ENCODE measurements around the gene SLC22A1.
A peak's percentile ranks its signal among the peaks of the same experiment; 100 is the strongest.

SLC22A1 gene

GRCh38 chr6:160192840-160193239, 71.2 kb downstream of the SLC22A1 start:
- TF ChIP-seq CTCF (IDR thresholded peaks at IDR 0.05; ENCODE audit: low read length, missing control alignments) = no peak
- DNase-seq (ENCODE audit: low read depth) = no peak
- no peak overlapping the region for H3K4me3 ChIP-seq (replicated peaks; ENCODE audit: low read depth, low read length)

DNA sequence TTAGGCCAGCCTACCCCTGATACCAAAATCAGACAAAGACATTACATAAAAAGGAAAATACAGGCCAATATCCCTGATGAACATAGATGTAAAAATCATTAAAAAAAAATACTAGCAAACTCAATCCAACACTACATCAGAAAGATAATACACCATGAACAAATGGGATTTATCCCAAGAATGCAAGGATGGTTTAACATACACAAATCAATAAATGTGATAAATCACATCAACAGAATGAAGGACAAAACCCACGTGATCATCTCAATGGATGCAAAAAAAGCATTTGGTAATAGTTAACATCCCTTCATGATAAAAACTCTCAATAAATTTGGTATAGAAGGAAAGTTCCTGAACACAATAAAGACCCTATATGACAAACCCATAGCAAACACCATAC, 73.2 kb downstream of the SLC22A1 start:
- TF ChIP-seq CTCF (IDR thresholded peaks at IDR 0.05; ENCODE audit: low read length, missing control alignments) = no peak

DNA sequence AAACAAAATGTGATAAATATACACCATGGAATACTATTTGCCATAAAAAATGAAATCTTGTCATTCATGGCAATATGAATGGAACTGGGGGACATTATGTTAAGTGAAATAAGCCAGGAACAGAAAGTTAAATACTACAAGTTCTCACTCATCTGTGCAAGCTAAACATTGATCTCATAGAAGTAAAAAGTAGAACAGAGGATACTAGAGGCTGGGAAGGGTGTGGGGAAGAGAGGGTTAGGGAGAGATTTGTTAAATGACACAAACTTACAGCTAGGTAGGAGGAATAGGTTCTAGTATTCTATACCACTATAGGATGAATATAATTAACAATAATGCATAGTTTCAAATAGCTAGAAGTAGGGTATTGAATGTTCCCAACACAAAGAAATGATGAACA, 76.0 kb downstream of the SLC22A1 start:
- H3K4me3 ChIP-seq (replicated peaks; ENCODE audit: low read depth, low read length) = no peak overlapping the region
- TF ChIP-seq CTCF (IDR thresholded peaks at IDR 0.05; ENCODE audit: low read length, missing control alignments) = no peak
- no peak for DNase-seq (ENCODE audit: low read depth)

More for the DNA sequence above, 73.2 kb downstream of the SLC22A1 start:
- no peak for DNase-seq (ENCODE audit: low read depth)
- H3K4me3 ChIP-seq (replicated peaks; ENCODE audit: low read depth, low read length) = no peak overlapping the region

GRCh38 chr6:160198606-160199211, 77.1 kb downstream of the SLC22A1 start:
- no peak overlapping the region for H3K4me3 ChIP-seq (replicated peaks; ENCODE audit: low read depth, low read length)
- DNase-seq (ENCODE audit: low read depth) = peak; percentile 40
- no peak for TF ChIP-seq CTCF (IDR thresholded peaks at IDR 0.05; ENCODE audit: low read length, missing control alignments)

DNA sequence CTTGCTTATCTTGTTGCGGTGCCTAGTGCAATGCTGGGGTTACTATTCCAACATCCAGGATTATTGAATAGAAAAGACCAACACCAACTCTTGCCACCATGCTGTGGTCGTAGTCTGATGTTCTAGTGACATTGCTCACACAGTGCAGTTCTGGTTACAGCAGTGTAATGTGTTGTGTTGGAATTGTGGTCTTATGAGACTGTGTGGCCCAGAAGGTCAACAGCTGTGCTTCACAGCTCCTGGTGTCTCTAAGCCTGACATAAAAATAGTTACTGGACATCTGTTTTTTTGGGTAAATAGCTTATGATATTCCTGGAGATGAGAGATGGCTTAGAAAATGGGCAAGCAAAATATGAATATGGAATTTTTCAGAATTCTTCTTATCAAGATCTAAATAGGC, 79.4 kb downstream of the SLC22A1 start:
- TF ChIP-seq CTCF (IDR thresholded peaks at IDR 0.05; ENCODE audit: low read length, missing control alignments) = no peak
- no peak for DNase-seq (ENCODE audit: low read depth)
- no peak overlapping the region for H3K4me3 ChIP-seq (replicated peaks; ENCODE audit: low read depth, low read length)

GRCh38 chr6:160202411-160202810, 80.8 kb downstream of the SLC22A1 start:
- DNase-seq (ENCODE audit: low read depth) = no peak
- no peak overlapping the region for H3K4me3 ChIP-seq (replicated peaks; ENCODE audit: low read depth, low read length)
- TF ChIP-seq CTCF (IDR thresholded peaks at IDR 0.05; ENCODE audit: low read length, missing control alignments) = no peak

GRCh38 chr6:160203076-160203475, 81.5 kb downstream of the SLC22A1 start:
- TF ChIP-seq CTCF (IDR thresholded peaks at IDR 0.05; ENCODE audit: low read length, missing control alignments) = no peak
- H3K4me3 ChIP-seq (replicated peaks; ENCODE audit: low read depth, low read length) = no peak overlapping the region
- no peak for DNase-seq (ENCODE audit: low read depth)
